IPS-18c (cell line): Measurements from ENCODE around the gene RNASE3.
"Not testable (repeated sequence)": the region's sequence is repeated elsewhere in the genome, so short reads cannot be mapped to it uniquely, and the experiment has no call there.

Experiments
- H3K4me3 ChIP-seq: 2 replicates; pipeline ENCODE4 v1.7.0; 2013; ENCODE audit warnings: low read depth, mild to moderate bottlenecking, low read length, moderate library complexity; ENCODE audit not compliant: insufficient read depth
- H3K9me3 ChIP-seq: one replicate; pipeline ENCODE4 v1.6.1; 2013; ENCODE audit warnings: mild to moderate bottlenecking, low read length, moderate library complexity; ENCODE audit not compliant: control insufficient read depth, insufficient read depth

RNASE3 gene

DNA sequence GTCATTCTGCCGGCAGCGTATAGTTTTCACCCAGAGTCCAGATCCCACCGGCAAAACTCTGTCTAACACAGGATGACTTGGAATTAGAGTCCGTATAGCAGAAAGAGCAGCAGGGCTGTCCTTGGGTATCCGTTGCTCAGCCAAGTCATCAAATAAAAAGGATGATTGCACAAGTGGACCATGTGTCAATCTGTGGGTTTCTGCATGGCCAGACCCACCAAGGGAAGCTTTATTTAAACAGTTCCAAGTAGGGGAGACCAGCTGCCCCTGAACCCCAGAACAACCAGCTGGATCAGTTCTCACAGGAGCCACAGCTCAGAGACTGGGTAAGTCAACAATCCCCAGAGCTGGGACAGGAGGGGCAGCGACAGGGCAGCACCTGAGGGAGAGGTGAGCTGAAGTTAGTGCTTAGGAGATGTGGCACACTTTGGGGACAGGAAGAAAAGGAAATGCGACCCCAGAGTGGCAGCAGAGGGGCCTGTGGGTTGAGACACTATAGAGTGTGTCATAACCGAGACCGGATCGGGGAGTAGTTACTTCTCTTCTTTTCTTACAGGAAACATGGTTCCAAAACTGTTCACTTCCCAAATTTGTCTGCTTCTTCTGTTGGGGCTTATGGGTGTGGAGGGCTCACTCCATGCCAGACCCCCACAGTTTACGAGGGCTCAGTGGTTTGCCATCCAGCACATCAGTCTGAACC lies at the start of gene RNASE3:
Gene RNASE3, plus strand, starts transcription at position 260 of the 700 bp plus-strand sequence. Its CDS starts 302 bp downstream, at position 562.
- H3K4me3 ChIP-seq, H3K9me3 ChIP-seq: not testable (repeated sequence)

DNA sequence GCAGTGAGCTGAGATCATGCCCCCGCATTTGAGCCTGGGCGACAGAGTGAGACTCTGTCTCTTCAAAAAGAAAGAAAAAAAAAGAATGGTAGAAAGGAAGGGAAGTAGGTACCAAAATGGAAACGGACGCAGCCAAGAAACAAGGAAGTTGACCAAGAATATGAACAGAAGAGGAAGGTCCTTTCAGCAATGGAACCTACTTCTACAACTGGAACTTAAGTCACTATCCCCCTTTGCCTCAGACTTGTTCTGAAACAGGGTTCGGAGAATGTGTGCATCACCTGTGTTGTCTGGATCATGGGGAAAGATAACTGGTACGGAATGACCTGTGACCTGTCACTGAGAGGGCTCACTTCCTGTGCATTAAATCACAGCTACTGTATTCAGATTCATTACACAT lies 44.6 kb upstream of the RNASE3 start:
- H3K9me3 ChIP-seq = no peaks in the 10 kb centered on the region
- no peak overlapping the region for H3K4me3 ChIP-seq

DNA sequence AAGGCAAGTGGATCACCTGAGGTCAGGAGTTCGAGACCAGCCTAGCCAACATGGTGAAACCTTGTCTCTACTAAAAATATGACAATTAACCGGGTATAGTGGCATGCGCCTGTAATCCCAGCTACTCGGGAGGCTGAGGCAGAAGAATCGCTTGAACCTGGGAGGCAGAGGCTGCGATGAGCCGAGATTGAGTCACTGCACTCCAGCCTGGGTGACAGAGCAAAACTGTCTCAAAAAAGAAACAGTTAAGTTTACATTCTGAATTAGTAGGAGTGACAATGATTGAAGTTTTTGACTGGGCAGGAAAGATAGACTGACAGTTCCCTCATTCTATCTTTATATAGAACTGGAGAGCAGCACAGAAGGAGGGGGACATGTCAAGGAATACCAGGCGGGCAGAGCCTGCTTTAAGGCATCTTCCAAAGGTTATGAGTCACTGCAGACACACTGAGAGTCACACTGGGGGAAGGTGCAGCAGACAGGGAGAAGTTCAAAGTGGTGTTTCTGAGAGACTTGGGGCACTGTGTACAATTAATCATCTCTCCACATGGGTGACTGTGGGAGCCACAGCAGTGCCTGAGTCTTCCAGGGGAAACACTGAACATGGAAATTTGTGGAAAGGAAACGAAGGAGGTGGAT lies 42.8 kb upstream of the RNASE3 start:
- Histone ChIP-seq H3K9me3 (no peaks in the 10 kb centered on the region), H3K4me3 (no peak overlapping the region)

DNA sequence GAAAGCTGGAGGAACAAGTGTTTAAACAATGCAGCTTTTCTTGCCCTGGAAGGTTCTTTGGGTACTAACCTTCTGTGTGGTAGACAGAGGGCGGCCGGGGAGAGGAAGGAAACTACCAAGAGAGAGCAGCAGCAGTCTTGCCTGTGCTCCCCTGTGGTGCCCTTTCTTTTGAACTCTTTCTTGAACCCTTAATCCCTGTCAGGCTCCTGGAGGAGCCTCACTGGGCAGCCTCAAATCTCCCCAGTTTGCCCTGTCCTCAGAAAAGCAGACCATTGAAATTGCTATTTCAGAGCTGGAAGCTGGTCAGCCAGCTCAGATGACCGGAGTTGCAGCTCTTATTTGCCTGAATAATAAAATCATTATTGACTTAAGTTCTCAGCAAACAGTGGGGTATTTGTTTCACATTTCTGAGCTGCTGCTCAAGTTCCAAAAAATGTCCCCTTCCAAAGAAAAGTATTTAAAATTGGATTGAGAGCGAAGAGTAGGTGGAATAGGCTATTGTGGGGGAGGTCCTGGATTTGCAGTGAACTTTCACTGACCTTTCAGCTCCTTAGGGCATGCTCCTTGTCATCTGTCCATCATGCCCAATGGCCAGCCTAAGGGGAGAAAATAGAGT lies 42.1 kb upstream of the RNASE3 start:
- no peak overlapping the region for H3K4me3 ChIP-seq

DNA sequence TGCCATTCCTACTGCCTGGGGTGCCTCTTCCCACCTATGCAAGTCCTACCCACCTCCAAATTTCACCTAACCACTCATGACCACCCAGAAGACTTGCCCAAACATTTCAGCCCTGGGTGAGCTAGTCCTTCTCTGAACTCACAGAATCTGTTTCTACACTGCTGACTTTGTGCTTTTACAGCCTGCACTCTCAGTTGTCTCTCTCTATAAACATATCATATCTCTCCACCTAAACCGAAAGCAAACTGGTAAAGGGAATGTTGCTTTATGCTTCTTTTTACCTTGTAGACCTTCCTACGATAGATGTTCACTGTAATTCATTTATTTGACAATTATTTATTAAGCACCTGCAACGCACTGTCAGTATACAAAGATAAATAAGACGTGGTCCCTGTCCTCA lies 38.1 kb upstream of the RNASE3 start:
- Histone ChIP-seq H3K9me3 (no peaks in the 10 kb centered on the region), H3K4me3 (no peak overlapping the region)

More for the DNA sequence above, 42.1 kb upstream of the RNASE3 start:
- no peaks in the 10 kb centered on the region for H3K9me3 ChIP-seq

DNA sequence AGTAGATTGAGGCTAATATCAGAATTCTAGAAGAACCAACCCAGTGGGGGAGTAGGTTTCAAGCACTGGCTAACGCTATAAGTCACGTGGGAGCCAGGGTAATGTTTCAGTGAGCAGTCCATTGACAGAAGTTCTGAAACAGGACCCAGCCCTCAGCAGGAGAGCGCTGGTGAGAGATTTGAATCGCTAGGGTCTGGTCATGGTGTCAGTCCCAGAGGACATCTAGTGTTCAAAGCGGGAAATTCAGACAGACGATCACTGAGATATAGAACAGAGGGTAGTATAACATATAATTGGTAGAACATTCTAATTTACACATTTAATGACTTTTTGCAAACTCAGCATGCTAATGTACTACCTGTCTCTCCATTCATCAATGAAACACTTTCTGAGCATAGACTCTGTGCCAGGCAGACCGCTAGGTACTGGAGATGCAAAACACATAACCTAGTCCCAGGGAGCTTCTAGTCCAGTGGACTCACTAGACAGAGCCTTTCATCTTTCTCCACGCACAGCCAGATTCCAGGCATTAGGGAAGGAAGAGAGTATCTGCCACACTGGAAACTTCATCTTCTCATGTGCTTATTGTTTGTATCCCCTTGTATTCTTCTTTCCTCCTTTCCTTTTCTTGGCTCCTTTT lies 35.4 kb upstream of the RNASE3 start:
- Histone ChIP-seq H3K4me3 (no peak overlapping the region), H3K9me3 (peaks cover 4% of the 10 kb centered on the region)

DNA sequence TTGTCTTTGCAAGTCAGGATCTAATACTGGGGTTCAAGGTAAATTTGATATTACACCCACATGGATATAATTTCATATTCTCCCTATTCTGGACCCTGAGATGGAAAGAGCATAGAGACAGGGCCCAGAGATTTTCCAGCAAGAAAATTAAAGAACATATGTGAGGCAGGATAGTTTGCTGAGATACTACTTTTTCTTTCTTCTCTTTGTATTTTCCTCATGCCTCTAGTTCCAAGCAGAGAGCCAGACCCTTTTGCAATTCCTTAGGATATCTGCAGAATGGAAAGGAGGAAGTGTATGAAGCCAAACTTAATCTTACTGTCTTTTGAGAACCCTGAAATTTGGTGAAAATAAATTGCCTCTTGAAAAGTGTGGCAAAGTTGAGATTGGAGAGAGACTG lies 34.0 kb upstream of the RNASE3 start:
- H3K9me3 ChIP-seq = peaks cover 4% of the 10 kb centered on the region

DNA sequence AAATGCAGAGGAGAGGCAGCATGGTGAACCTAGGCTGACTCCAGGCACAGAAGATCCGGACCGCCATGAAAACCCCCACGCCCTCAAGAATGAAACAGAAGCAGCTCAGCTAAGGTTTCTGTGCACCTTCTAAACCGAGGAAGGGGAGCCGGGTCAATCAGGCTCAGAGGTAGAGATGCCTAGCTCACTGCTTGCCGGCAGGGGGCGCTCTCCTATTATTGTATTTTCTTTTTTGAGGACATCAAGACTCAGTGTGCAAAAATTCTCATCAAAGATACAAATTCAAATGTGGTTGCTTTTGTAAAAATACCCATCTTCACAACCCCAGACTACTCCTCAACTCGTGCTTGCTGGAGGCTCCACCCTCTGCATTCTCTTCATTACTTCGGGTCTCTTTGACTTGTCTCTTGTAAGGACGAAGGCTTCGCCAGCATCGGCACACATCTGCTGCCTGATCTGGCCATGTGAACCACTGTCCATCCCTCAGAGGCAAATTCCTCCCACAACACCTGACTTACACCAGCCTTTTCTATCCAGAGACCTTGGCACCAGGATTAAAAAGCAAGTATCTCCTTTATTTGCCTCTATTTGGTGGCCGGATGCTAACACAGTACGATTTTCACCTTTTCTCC lies 33.4 kb upstream of the RNASE3 start:
- peaks cover 4% of the 10 kb centered on the region for H3K9me3 ChIP-seq
- no peak overlapping the region for H3K4me3 ChIP-seq

More for the DNA sequence above, 34.0 kb upstream of the RNASE3 start:
- H3K4me3 ChIP-seq = no peak overlapping the region

DNA sequence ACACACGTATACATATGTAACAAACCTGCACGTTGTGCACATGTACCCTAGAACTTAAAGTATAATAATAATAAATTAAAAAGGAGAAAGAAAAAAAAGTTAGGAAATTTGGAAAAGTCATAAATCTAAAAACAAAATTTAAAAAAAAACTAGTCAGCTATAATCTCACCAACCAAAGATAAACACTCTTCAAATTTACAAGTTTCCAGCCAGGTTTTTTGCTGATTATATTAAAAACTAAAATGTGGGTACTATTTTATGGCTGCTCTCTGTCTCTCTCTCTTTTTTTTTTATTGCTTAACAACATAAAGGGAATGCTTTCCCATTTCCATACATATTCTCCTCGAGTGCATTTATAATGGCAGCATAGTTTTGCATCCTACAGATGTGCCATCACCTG lies 25.0 kb upstream of the RNASE3 start:
- H3K4me3 ChIP-seq = no peak overlapping the region
- H3K9me3 ChIP-seq = no peaks in the 10 kb centered on the region

DNA sequence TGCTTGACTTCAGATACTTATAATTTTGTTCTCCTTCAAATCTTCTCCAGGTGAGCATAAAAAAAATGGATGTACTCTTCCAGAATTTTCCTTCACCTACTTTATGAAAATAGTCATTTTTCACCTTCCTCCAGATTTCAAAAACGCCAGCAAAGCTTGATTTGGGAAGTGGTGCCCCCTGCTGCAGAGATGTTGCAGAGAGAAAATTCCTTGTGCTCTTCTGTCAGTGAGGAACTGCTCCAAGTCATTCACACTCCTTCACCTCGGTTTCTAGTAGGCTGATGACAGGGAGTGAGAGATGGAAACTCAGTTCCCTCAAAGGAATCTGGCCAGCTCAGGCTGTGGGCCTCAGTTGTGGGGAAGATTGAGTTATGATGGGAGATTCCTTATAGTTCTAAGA lies 24.2 kb upstream of the RNASE3 start:
- no peaks in the 10 kb centered on the region for H3K9me3 ChIP-seq

DNA sequence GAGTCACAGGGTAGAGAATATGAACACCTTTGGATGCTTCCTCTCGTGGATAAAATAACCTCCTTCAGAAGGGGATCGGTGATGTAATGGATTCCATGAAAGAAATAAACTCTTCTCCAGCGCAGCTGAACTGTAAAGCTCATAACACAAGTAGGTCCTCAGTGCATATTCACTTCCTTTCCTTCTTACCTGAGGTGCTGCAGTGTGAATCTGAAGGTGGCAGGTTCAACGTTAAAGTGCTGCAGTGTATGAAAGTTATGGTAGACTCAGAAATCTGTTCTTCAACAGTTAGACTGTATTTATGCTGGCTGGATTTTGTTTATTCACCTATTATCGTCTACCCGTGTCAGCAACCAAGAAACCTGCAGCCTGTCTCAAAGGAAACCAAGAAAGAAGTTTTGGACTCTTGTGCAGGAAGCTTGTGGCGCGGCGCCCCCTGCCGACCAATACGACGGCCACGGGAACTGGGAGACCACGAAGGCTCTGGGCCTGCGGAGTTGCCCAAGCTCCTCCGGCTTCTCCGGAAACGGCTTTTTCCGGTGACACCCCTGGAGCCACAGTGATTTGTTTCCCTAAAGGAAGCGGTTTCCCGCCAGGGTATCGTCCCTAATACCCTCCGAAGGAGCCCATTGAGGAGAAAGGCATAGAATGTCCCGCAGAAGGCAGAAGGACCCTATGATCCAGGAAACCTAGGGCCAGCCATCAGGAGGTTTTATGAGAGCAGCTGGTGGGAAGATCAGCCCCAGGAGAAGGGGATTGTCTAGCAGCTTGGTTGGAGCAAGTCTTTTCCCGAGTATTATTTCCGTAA lies 17.6 kb upstream of the RNASE3 start:
- Histone ChIP-seq H3K4me3 (peak overlapping the region; percentile 52), H3K9me3 (no peaks in the 10 kb centered on the region)

More for the DNA sequence above, 24.2 kb upstream of the RNASE3 start:
- no peak overlapping the region for H3K4me3 ChIP-seq

DNA sequence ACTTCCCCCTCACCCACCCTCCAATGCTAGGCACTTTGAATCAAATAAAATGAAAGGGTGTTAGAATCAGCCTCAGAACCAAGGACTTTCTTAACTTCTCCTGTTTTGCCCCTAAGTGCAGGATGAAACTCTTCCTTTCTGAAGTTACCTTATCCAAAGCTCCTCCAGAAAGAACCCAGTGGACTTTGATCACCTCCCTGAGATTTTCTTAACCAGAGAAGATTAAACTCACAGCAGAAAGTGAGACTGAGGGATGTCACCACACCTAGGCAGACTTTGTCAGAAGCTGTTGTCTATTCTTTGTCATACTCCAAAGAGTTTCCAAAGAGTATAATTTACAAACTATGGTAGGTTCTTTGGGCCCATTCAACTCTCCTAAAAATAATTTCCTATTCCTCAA lies 14.2 kb upstream of the RNASE3 start:
- Histone ChIP-seq H3K4me3 (no peak overlapping the region), H3K9me3 (no peaks in the 10 kb centered on the region)

DNA sequence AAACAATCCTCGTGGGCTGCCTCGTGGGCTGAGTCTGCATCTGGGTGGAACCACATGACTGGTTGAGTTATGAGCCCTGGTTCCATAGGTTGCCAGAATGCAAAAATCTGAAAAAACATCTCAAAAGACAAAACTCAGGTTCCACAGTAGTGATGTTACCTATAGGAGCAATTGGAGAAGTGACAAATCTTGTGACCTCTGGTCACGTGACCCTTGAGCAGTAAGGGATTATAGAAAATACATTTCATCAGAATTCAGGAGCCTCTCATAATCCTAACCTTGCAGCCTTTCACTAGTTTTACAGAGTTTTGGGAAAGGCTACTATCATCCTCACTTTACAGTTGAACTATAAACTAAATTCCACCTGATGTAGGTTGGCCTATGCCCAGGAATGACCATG lies 12.5 kb upstream of the RNASE3 start:
- Histone ChIP-seq H3K9me3 (no peaks in the 10 kb centered on the region), H3K4me3 (no peak overlapping the region)

DNA sequence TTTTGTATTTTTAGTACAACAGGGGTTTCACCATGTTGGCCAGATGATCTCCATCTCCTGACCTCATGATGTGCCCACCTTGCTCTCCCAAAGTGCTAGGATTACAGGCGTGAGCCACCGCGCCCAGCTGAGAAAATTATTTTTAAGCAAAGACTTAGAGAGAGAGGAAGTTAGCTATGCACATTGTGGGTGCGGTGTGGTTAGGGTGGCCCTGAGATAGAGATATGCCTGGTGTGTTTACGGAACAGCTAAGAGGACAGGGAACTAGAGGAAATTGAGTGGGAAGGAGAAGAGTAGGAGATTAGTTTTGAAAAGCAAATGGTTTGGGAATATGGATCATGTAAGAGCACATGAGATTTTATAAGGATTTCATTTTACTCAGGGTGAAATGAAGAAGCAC lies 10.0 kb upstream of the RNASE3 start:
- H3K4me3 ChIP-seq, H3K9me3 ChIP-seq: not testable (repeated sequence)

DNA sequence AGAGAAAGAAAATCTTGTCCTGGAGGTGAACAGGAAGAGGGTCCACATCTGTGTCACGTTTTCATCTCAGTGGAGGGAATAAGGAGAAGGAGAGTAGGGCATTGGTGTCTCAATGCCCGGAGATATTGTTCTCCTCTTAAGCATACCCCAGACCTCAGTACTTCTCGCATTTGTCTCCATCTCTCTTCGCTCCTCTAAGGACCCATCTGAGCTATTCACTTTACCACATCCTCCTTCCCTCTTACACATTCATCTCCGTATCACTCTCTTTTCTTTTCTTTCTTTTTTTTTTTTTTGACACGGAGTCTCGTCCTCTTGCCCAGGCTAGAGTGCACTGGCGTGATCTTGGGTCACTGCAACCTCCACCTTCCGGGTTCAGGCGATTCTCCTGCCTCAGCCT lies 8.4 kb upstream of the RNASE3 start:
- not testable (repeated sequence) for H3K4me3 ChIP-seq, H3K9me3 ChIP-seq

DNA sequence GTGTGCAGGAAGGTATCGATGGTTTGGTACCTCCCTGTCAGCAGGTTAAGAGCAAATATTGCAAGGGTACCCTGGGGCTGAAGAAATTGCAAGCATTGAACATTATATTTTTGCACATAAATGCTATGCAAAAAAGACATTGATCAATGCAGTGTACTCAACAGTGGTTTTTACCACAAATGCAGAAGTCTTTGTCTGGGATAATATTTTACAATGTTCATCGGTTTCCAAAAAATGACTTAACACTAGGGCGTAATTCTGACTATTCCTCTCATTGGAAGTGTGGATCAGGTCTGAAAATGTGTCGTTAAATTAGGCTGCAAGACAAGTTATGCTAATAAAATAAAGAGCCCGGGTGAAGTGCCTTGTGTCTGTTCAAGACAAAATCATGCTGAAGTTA lies 2.8 kb upstream of the RNASE3 start:
- H3K4me3 ChIP-seq, H3K9me3 ChIP-seq: not testable (repeated sequence)

DNA sequence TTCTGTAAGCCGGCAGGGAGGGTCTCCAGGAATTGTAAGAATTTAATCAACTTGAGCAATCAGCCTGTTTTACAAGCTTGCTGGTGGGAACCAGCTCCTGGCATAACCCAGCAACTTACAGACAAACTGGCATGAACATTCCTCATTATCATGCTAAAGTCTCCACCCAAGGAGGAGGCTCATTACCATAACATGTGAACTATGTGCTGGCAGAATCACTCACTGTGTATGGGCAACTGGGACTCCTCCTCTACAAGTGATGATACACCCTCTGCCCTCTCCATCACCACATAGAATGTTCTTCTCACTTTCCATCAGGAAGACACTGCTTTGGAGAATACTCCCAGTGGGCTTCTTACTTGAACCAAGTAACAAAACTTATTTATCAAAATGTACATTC lies 4.1 kb downstream of the RNASE3 start:
- not testable (repeated sequence) for H3K9me3 ChIP-seq, H3K4me3 ChIP-seq
